Ishikawa (cell line): ENCODE results near the gene VCAN.

Experiments
- EP300 ChIP-seq: IDR thresholded peaks from 2 replicates; pipeline ENCODE4 v1.6.1; 2012; ENCODE audit warnings: borderline replicate concordance
- NFIC ChIP-seq: IDR thresholded peaks from 2 replicates; pipeline ENCODE4 v1.6.1; 2012
- TAF1 ChIP-seq: IDR thresholded peaks from 2 replicates; pipeline ENCODE4 v1.6.1; 2012; ENCODE audit warnings: low read depth, mild to moderate bottlenecking
- ZBTB7A ChIP-seq: IDR thresholded peaks from 2 replicates; pipeline ENCODE4 v1.6.1; 2012; ENCODE audit warnings: low read depth

- TF ChIP-seq NFIC (no peak), ZBTB7A (no peak), EP300 (no peak), TAF1 (no peak)
Measured at GRCh38 chr5:83440826-83441225, 30.7 kb upstream of the VCAN start.
